Measurements from ENCODE around the gene OTUD5. TPM values are rescaled to one million over a fixed set of nuclear protein-coding genes. Genes with fewer than 3 reads are reported as not detected.

Gene OTUD5
- total and polyA plus RNA-seq, 11 donors: 17.2 to 32.7 (median 24.6) TPM

DNA sequence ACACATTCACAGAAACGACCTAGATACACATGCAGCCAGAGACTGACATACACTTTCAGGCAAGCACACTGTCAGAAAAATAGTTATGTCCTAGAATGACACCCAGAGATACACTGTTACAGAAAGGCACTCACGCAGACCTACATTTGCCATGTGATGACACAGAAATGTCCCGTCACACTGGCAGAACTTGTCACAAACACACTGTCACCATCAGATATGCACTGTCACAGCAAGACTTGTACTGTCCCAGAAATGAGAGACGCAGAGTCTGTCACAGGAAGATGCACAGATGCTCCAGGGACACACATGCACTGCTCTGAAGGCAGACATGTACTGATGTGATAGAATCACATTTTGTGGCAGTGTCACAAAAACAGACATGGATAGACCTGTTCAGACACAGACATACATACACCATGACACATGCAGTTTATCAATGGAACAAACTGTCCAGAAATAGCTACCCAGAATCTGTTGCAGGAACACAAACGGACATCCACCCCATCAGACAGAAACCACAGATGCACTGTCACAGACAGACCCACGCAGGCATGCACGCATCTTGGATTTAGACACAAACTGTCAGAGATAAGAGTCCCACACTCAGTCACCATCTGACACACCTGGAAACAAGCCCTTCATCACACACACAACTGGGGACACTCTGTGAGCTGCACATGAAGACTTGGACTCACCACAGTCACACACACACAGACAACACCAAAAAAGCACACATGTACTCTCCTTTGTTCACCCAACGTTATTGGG lies 37.3 kb downstream of the OTUD5 start:
- 39 to 53% (median 46%) methylated on average over 8 of the region's 8 CpGs for WGBS, 4 donors
- TF ChIP-seq, protein P1, sequence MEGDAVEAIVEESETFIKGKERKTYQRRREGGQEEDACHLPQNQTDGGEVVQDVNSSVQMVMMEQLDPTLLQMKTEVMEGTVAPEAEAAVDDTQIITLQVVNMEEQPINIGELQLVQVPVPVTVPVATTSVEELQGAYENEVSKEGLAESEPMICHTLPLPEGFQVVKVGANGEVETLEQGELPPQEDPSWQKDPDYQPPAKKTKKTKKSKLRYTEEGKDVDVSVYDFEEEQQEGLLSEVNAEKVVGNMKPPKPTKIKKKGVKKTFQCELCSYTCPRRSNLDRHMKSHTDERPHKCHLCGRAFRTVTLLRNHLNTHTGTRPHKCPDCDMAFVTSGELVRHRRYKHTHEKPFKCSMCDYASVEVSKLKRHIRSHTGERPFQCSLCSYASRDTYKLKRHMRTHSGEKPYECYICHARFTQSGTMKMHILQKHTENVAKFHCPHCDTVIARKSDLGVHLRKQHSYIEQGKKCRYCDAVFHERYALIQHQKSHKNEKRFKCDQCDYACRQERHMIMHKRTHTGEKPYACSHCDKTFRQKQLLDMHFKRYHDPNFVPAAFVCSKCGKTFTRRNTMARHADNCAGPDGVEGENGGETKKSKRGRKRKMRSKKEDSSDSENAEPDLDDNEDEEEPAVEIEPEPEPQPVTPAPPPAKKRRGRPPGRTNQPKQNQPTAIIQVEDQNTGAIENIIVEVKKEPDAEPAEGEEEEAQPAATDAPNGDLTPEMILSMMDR (IDR thresholded peaks at IDR 0.05): no peak
- TF ChIP-seq POLR2A (IDR thresholded peaks at IDR 0.05): no peak
- peak overlapping the region in 6 of 12 donors; percentile 69 to 85 (median 72) for H3K27ac ChIP-seq
- no peaks in the 10 kb centered on the region for H3K9me3 ChIP-seq
- DNase-seq (no peak), ATAC-seq (no peak)
- peak overlapping the region in 4 of 12 donors; percentile 60 to 74 (median 65) for H3K4me3 ChIP-seq
- peaks cover 0 to 18% (median 2%) of the 10 kb centered on the region in 12 donors for H3K4me1 ChIP-seq
- H3K27me3 ChIP-seq: no peaks in the 10 kb centered on the region
- H3K36me3 ChIP-seq: peaks cover 0 to 28% (median 24%) of the 10 kb centered on the region in 9 donors
- intact Hi-C loops (cut with DNase I): loop anchor here in 4 of 10 donors (5.0 to 10.0 kb wide), 5 partner anchors 115 to 265 kb away; partner anchors contain the start of genes TFE3 (in 2 of the 4) and HDAC6 (in 1 of the 4)

DNA sequence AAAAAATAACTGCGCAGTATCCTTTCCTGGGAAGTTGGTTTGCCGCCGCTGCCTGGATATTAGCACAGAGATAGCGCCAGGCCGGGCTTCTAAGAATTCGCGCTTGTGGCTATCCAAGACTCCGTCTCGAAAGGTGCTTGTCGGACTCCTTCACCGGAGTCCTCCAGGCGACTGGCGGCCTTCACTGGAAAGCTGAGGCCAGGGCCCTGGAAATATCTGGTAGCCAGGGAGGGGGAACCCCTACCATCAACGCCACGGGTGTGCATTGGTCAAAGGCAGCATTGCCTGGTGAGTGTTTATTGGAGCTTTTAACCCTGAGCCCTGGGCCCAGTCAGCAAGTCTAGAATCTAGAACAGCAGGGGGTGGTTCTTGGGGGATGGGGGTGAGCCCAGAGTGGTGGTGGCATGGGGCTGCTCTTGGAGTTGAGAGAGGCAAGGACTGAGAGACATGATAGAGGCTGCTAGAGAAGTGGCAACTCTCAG lies 38.0 kb downstream of the OTUD5 start:
- WGBS, 4 donors: 1 to 49% (median 20%) methylated on average over 8 to 15 of the region's 15 CpGs
- Histone ChIP-seq H3K4me1 (peaks cover 0 to 18% (median 2%) of the 10 kb centered on the region in 12 donors), H3K4me3 (peak overlapping the region; percentile 16 to 74 (median 60)), H3K27me3 (no peaks in the 10 kb centered on the region), H3K36me3 (peaks cover 0 to 27% (median 18%) of the 10 kb centered on the region in 9 donors), H3K9me3 (no peaks in the 10 kb centered on the region), H3K27ac (peak overlapping the region in 11 of 12 donors; percentile 18 to 85 (median 70))
- ATAC-seq (peak in 2 of 4 donors; percentile 11 to 16), DNase-seq (peak in 1 of 5 donors; percentile 36)
- TF ChIP-seq, protein P1 (IDR thresholded peaks at IDR 0.05): no peak
- no peak for TF ChIP-seq POLR2A (IDR thresholded peaks at IDR 0.05)
- intact Hi-C loops (cut with DNase I): loop anchor here in 2 of 10 donors (5.0 to 10.0 kb wide), 3 partner anchors 115 to 245 kb away; partner anchors contain the start of genes HDAC6 (in 1 of the 2) and TFE3 (in 1 of the 2)

DNA sequence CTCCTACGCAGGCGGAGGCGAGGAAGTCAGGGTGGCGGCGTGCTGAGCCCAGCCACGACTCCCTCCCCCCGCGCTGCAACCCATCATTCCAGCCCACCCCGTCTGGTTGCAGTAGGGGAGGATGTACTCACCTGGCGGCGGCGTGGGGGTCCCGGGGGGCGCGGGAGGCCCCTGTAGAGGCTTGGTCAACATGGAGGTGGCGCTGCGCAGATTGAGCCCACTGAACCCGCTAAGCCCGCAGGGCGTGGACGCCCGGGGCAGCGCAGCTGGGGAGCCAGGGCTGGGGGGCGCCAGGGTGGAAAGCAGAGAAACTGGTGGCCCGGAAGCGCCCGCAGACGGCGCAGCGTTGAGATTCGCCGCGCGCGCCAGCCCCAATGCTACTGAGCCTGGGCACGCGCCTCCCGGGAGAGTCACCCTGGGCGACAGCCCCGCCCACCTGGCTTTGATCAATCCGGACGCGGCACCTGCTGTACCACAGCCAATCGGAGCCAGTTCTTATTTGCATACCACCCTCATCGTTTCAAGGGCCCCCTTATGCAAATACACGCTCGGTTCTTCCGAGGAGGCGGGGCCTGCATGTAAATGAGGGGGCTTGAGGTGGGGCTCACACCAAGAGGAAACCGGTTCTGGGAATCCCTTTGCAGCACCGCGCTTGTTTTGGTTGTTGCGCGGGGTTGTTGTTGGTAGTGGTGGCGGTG lies 38.6 kb downstream of the OTUD5 start, which contains the start of gene PIM2:
TSS of gene PIM2 (minus strand) at position 382 of the 698 bp plus-strand sequence. CDS start at position 192, 190 bp downstream.
- intact Hi-C loops (cut with DNase I): loop anchor here in 2 of 10 donors (5.0 to 10.0 kb wide), 3 partner anchors 114 to 244 kb away; partner anchors contain the start of genes HDAC6 (in 1 of the 2) and TFE3 (in 1 of the 2)
- 1 to 38% (median 17%) methylated on average over 13 to 55 of the region's 55 CpGs for WGBS, 4 donors
- peak; percentile 86 to 91 (median 90) for ATAC-seq

More for the DNA sequence above, 38.6 kb downstream of the OTUD5 start, which contains the start of gene PIM2:
- peaks cover 0 to 18% (median 2%) of the 10 kb centered on the region in 12 donors for H3K4me1 ChIP-seq
- peaks cover 0 to 28% (median 14%) of the 10 kb centered on the region in 9 donors for H3K36me3 ChIP-seq
- peak within 1 kb of the TSS; percentile 16 to 74 (median 60) for H3K4me3 ChIP-seq
- DNase-seq: peak; percentile 87 to 93 (median 92)
- H3K27me3 ChIP-seq: no peaks in the 10 kb centered on the region
- H3K9me3 ChIP-seq: no peaks in the 10 kb centered on the region
- peak within 1 kb of the TSS in 11 of 12 donors; percentile 47 to 85 (median 71) for H3K27ac ChIP-seq
- TF ChIP-seq POLR2A (IDR thresholded peaks at IDR 0.05): peak; percentile 66 to 96
- TF ChIP-seq, protein P1 (IDR thresholded peaks at IDR 0.05): peak in 1 of 12 donors; percentile 2

All from heart left ventricle (tissue), 16 donors.